ENCODE results near the gene CSRP2.

DNA sequence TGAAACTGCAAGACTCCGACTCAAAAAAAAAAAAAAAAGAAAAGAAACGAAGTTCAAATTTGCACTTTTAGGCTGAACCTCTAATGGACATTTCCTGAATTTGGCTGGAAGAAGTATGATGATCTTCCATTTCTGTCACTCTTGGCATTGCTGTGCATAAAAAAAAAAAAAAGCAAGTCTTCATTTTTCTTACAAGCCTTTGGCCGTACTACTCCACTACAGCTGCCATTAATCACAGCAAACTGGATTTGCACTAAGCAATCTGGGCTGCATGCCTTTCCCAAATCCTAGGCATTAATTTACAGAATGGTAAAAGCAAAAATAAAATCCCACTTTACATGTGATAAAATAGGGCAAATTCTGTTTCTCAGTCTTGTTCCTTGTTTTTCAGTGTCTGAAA is 7.1 kb downstream of the CSRP2 start:
- TF ChIP-seq, protein P1, sequence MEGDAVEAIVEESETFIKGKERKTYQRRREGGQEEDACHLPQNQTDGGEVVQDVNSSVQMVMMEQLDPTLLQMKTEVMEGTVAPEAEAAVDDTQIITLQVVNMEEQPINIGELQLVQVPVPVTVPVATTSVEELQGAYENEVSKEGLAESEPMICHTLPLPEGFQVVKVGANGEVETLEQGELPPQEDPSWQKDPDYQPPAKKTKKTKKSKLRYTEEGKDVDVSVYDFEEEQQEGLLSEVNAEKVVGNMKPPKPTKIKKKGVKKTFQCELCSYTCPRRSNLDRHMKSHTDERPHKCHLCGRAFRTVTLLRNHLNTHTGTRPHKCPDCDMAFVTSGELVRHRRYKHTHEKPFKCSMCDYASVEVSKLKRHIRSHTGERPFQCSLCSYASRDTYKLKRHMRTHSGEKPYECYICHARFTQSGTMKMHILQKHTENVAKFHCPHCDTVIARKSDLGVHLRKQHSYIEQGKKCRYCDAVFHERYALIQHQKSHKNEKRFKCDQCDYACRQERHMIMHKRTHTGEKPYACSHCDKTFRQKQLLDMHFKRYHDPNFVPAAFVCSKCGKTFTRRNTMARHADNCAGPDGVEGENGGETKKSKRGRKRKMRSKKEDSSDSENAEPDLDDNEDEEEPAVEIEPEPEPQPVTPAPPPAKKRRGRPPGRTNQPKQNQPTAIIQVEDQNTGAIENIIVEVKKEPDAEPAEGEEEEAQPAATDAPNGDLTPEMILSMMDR (IDR thresholded peaks at IDR 0.05): no peak
- TF ChIP-seq POLR2A (IDR thresholded peaks at IDR 0.05) (no peak), EP300 (IDR thresholded peaks at IDR 0.05) (no peak)

Data from tibial nerve (tissue), 4 donors.